Loucy (cell line): Measurements from ENCODE around the gene TPBGL.

ENCODE experiments used
- H2AFZ ChIP-seq: fragments of 200-600 bp; sonication (generic); 2 replicates; pipeline ENCODE4 v1.6.0; 2016; ENCODE audit warnings: antibody characterized with exemption, mild to moderate bottlenecking, low read length, moderate library complexity
- H3F3A ChIP-seq: fragments of 200-600 bp; 2 replicates; pipeline ENCODE4 v1.6.0; 2016; ENCODE audit warnings: antibody characterized with exemption, low read depth, mild to moderate bottlenecking
- H3K27me3 ChIP-seq: fragments of 200-600 bp; sonication (generic); 2 replicates; pipeline ENCODE4 v1.6.1; 2014; ENCODE audit warnings: low read length, mild to moderate bottlenecking; ENCODE audit not compliant: insufficient read depth, poor library complexity, severe bottlenecking
- H3K36me3 ChIP-seq: fragments of 200-600 bp; sonication (generic); 2 replicates; pipeline ENCODE4 v1.6.1; 2016; ENCODE audit warnings: low read length; ENCODE audit not compliant: insufficient read depth
- H3K4me1 ChIP-seq: fragments of 200-600 bp; sonication (generic); 2 replicates; pipeline ENCODE4 v1.5.1; 2014; ENCODE audit warnings: low read length, mild to moderate bottlenecking; ENCODE audit not compliant: insufficient read depth, poor library complexity, severe bottlenecking
- H3K4me2 ChIP-seq: fragments of 200-600 bp; sonication (generic); 2 replicates; pipeline ENCODE4 v1.6.0; 2014; ENCODE audit warnings: antibody characterized with exemption, low read length, low read depth, mild to moderate bottlenecking; ENCODE audit not compliant: poor library complexity, severe bottlenecking
- H3K4me3 ChIP-seq: fragments of 200-600 bp; sonication (generic); 2 replicates; pipeline ENCODE4 v1.5.1; 2014; ENCODE audit warnings: low read length, mild to moderate bottlenecking, mixed read lengths; ENCODE audit not compliant: poor library complexity, severe bottlenecking
- H3K79me2 ChIP-seq: fragments of 200-600 bp; sonication (generic); 2 replicates; pipeline ENCODE4 v1.6.1; 2014; ENCODE audit warnings: low read length; ENCODE audit not compliant: insufficient read depth
- H3K9ac ChIP-seq: fragments of 200-600 bp; sonication (generic); 2 replicates; pipeline ENCODE4 v1.6.0; 2014; ENCODE audit warnings: mild to moderate bottlenecking, low read depth, low read length, moderate library complexity; ENCODE audit not compliant: poor library complexity, severe bottlenecking
- H3K9me2 ChIP-seq: fragments of 200-600 bp; sonication (generic); replicated peaks from 2 replicates; pipeline ENCODE4 v1.6.1; 2016; ENCODE audit warnings: low read depth, low read length, mixed read lengths
- H3K9me3 ChIP-seq: fragments of 200-600 bp; sonication (generic); 2 replicates; pipeline ENCODE4 v1.6.1; 2014; ENCODE audit warnings: mild to moderate bottlenecking, antibody characterized with exemption, low read length, low read depth; ENCODE audit not compliant: insufficient read depth
- H4K20me1 ChIP-seq: fragments of 200-600 bp; sonication (generic); 2 replicates; pipeline ENCODE4 v1.6.0; 2014; ENCODE audit warnings: antibody characterized with exemption, low read length, mild to moderate bottlenecking; ENCODE audit not compliant: insufficient read depth, poor library complexity, severe bottlenecking
- EZH2phosphoT487 ChIP-seq: fragments of 200-600 bp; IDR thresholded peaks from 2 replicates; pipeline ENCODE4 v1.6.1; 2018; ENCODE audit warnings: antibody characterized with exemption, mild to moderate bottlenecking, moderate library complexity, borderline replicate concordance
- TF ChIP-seq, protein P1 (sequence below): fragments of 200-600 bp; sonication (generic); conservative IDR thresholded peaks from 2 replicates; pipeline ENCODE4 v1.5.1; 2014; ENCODE audit warnings: mild to moderate bottlenecking, antibody characterized with exemption, low read length

Gene TPBGL

GRCh38 chr11:75225794-75226193 lies 14.8 kb upstream of the TPBGL start:
- Histone ChIP-seq H3K9me3 (no peaks in the 10 kb centered on the region), H2AFZ (no peak overlapping the region), H3K4me2 (no peak overlapping the region), H3K9me2 (no peaks in the 10 kb centered on the region), H3K27me3 (no peaks in the 10 kb centered on the region), H3F3A (no peaks in the 10 kb centered on the region), H3K9ac (no peak overlapping the region), H3K4me3 (no peak overlapping the region), H3K4me1 (no peaks in the 10 kb centered on the region), H4K20me1 (no peaks in the 10 kb centered on the region), H3K79me2 (no peaks in the 10 kb centered on the region), H3K36me3 (no peaks in the 10 kb centered on the region)
- TF ChIP-seq EZH2phosphoT487: no peak
- TF ChIP-seq, protein P1, sequence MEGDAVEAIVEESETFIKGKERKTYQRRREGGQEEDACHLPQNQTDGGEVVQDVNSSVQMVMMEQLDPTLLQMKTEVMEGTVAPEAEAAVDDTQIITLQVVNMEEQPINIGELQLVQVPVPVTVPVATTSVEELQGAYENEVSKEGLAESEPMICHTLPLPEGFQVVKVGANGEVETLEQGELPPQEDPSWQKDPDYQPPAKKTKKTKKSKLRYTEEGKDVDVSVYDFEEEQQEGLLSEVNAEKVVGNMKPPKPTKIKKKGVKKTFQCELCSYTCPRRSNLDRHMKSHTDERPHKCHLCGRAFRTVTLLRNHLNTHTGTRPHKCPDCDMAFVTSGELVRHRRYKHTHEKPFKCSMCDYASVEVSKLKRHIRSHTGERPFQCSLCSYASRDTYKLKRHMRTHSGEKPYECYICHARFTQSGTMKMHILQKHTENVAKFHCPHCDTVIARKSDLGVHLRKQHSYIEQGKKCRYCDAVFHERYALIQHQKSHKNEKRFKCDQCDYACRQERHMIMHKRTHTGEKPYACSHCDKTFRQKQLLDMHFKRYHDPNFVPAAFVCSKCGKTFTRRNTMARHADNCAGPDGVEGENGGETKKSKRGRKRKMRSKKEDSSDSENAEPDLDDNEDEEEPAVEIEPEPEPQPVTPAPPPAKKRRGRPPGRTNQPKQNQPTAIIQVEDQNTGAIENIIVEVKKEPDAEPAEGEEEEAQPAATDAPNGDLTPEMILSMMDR: no peak

DNA sequence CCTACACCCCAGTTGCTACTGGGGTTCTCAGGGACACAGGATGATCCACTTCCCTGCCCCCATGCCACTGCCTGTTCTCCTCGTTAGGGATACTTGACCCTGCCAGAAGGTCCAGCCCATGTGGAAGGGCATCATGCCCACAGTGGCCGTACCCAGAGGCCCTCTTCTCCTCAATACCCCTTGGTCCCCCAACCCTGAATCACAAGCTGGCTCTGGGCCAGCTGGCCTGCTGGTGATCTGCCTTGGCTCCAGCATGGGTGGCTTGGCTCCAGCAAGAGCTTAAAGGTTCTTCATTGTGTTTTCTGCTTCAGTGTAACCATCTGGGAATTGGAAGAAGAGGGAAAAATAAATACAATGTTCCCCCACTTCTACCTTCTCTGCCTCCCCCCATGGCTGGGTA lies 11.1 kb upstream of the TPBGL start:
- no peak overlapping the region for H3K9ac ChIP-seq
- no peaks in the 10 kb centered on the region for H3K9me3 ChIP-seq

DNA sequence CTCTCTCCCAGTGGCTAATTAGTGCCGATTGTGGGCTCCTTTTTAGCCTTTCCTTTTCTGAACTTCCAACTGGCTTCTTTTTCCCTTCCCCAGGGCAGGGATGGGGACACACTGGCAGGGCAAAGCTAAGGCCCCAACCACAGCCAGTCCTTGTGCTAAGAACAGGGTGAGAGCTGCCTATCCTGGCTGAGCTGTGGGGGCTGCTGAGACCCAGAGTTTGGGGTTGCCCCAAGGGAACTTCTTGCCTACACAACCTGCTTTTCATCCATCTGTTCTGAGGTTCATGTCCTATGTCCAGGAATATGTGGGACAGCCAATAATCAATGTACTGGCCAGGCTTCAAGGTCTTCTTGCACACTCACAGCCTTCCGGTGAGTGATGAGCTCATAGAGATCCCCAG lies 10.0 kb upstream of the TPBGL start:
- Histone ChIP-seq H2AFZ (no peak overlapping the region), H3K9me3 (no peaks in the 10 kb centered on the region), H3F3A (no peaks in the 10 kb centered on the region), H3K4me1 (no peaks in the 10 kb centered on the region), H3K79me2 (no peaks in the 10 kb centered on the region), H3K36me3 (no peaks in the 10 kb centered on the region), H3K9ac (no peak overlapping the region), H3K4me2 (no peak overlapping the region), H3K9me2 (no peaks in the 10 kb centered on the region), H3K27me3 (no peaks in the 10 kb centered on the region), H3K4me3 (no peak overlapping the region), H4K20me1 (no peaks in the 10 kb centered on the region)
- no peak for TF ChIP-seq EZH2phosphoT487

More for the DNA sequence above, 11.1 kb upstream of the TPBGL start:
- Histone ChIP-seq H3K36me3 (no peaks in the 10 kb centered on the region), H3F3A (no peaks in the 10 kb centered on the region), H3K9me2 (no peaks in the 10 kb centered on the region), H3K4me1 (no peaks in the 10 kb centered on the region), H3K79me2 (no peaks in the 10 kb centered on the region), H3K4me3 (no peak overlapping the region), H3K4me2 (no peak overlapping the region), H3K27me3 (no peaks in the 10 kb centered on the region), H2AFZ (no peak overlapping the region), H4K20me1 (no peaks in the 10 kb centered on the region)
- TF ChIP-seq, protein P1: no peak
- no peak for TF ChIP-seq EZH2phosphoT487

GRCh38 chr11:75233754-75234172 lies 6.8 kb upstream of the TPBGL start:
- Histone ChIP-seq H3K4me1 (no peaks in the 10 kb centered on the region), H4K20me1 (no peaks in the 10 kb centered on the region), H3K9ac (no peak overlapping the region), H2AFZ (no peak overlapping the region), H3K9me2 (no peaks in the 10 kb centered on the region), H3K4me3 (no peak overlapping the region), H3F3A (no peaks in the 10 kb centered on the region), H3K79me2 (no peaks in the 10 kb centered on the region), H3K27me3 (no peaks in the 10 kb centered on the region), H3K36me3 (no peaks in the 10 kb centered on the region), H3K9me3 (no peaks in the 10 kb centered on the region), H3K4me2 (no peak overlapping the region)
- TF ChIP-seq, protein P1: no peak
- no peak for TF ChIP-seq EZH2phosphoT487
